ENCODE data around the gene DOP1B.

Gene DOP1B

DNA sequence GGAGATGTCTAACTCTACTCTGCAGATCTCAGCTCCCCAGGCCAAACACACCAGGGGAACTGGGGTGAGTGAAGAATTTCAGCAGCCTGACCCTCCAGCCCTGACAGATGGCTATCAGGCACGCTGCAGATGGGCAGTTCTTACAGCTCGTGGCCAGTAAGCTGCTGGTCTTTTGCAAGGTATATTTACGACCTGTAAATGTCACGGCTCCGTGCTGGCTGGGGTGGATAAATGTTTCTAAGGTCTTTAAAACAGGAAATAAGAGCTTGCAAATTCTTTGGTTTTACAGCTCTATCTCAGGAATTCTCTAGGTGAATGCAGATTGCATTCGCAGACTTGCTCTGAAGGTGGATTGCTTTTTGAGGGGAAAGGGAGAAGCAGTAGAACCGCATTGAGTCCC is 10.1 kb downstream of the DOP1B start:
- in situ Hi-C loops (cut with MboI; ENCODE audit: low pct_unique_long_range_greater_than_20kb, low sequenced_read_pairs), result no loop called here
- DNase-seq, result no peak

DNA sequence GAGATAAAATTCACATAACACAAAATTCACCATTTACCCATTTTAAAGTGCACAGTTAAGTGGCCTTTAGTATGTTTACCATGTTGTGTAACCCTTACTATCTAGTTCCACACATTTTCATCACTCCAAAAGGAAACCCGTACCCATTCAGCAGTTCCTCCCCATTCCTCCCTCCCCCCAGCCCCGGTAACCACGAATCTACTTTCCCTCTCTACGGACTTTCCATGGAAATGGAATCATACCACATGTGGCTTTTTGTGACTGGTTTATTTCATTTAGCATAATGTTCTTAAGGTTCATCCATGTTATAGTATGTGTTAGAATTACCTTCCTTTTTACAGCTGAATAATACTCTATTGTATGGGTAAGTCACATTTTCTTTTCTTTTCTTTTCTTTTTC is 10.9 kb downstream of the DOP1B start:
- in situ Hi-C loops (cut with MboI; ENCODE audit: low pct_unique_long_range_greater_than_20kb, low sequenced_read_pairs), result no loop called here
- no peak for DNase-seq

DNA sequence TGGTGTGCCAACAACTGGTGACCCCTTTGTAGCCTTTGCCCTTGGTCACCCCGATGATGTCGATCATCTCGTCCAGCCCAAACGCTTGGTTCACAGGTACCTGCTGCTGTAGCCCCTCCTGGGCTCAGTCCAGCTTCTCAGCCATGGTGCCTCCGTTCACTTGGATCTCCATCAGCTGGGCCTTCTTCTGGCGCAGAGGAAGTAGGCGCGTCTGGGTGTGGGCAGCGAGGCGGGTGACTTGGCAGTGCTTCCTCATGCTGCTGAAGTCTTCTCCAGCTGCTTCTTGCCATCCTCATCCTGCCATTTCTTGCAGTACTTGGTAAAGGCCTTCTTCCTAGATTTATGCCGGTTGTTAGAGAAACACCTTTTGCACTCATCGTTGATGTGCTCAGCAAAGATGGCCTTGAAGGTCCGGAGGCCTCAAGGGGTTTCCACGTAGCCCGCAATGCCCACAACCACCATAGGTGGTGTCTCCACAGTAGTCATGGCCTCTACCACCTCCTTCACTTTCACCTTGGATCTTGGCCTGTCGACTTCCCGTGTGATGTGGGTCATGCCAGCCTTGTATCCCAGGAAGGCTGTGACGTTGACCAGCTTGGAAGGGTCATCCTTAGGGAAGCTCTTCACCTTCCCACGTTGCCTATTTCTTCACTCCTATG is 13.0 kb downstream of the DOP1B start:
- in situ Hi-C loops (cut with MboI; ENCODE audit: low pct_unique_long_range_greater_than_20kb, low sequenced_read_pairs), result no loop called here
- DNase-seq, result no peak

DNA sequence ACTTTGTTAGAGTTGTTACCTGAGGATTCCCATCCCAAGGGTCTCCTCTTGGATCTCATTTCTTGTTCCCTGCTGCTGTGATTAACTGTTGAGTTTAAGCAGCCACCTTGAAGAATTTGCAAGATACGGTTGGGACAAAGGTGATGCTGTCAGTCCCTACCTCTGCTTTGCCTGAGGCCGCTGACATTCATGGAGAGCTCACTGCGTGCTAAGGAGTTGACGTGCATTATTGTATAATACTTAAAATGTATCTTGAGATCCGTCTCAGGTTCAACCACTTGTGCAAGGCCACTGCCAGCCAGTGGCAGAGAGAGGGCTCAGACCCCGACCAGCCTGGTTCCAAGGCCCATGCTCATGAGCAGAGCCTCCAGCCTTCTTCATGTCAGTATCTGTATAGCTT is 14.2 kb downstream of the DOP1B start:
- no peak for DNase-seq
- in situ Hi-C loops (cut with MboI; ENCODE audit: low pct_unique_long_range_greater_than_20kb, low sequenced_read_pairs), result no loop called here

GRCh38 chr21:36171336-36171735 is 14.7 kb downstream of the DOP1B start:
- in situ Hi-C loops (cut with MboI; ENCODE audit: low pct_unique_long_range_greater_than_20kb, low sequenced_read_pairs), result no loop called here
- DNase-seq, result no peak

- in situ Hi-C loops (cut with MboI; ENCODE audit: low pct_unique_long_range_greater_than_20kb, low sequenced_read_pairs), result no loop called here
- DNase-seq, result no peak
These were observed 15.2 kb downstream of the DOP1B start for GRCh38 chr21:36171741-36172331.

DNA sequence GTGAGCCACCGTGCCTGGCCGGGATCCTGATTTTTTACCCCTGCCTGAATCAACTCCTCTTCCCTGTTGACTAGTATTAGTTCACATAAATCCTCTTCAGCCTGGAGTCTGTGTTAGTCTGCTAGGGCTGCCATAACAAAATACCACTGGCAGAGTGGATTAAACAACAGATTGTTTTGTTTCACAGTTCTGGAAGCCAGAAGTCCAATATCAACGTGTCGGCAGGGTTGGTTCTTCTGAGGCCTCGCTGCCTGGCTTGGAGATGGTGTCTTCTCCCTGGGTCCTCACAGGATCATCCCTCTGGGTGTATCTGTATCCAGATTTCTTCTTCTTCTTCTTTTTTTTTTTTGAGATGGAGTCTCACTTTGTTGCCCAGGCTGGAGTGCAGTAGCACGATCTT is 18.2 kb downstream of the DOP1B start:
- no peak for DNase-seq
- in situ Hi-C loops (cut with MboI; ENCODE audit: low pct_unique_long_range_greater_than_20kb, low sequenced_read_pairs), result no loop called here

GRCh38 chr21:36175771-36176565 is 19.3 kb downstream of the DOP1B start:
- DNase-seq, result no peak
- in situ Hi-C loops (cut with MboI; ENCODE audit: low pct_unique_long_range_greater_than_20kb, low sequenced_read_pairs), result no loop called here

GRCh38 chr21:36178349-36178748 is 21.7 kb downstream of the DOP1B start:
- in situ Hi-C loops (cut with MboI; ENCODE audit: low pct_unique_long_range_greater_than_20kb, low sequenced_read_pairs), result no loop called here
- no peak for DNase-seq

DNA sequence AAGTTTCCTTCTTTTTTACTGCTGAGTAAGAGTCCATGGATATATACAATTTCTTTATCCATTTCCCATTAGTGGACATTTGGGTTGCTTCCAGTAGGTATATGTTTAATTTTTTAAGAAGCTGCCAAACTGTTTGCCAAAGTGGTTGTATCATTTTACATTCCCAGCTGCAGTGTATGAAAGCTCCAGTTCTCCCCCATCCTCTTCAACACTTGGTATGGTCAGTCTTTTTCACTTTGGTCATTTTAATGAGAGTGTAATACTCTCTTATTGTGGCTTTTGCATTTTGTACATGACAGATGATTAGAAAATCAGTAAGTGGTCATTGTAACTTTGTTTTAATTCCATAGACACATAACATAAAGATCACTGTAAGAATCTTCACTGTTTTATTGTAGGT is 22.5 kb downstream of the DOP1B start:
- in situ Hi-C loops (cut with MboI; ENCODE audit: low pct_unique_long_range_greater_than_20kb, low sequenced_read_pairs), result no loop called here
- no peak for DNase-seq

GRCh38 chr21:36180963-36181362 is 24.3 kb downstream of the DOP1B start:
- in situ Hi-C loops (cut with MboI; ENCODE audit: low pct_unique_long_range_greater_than_20kb, low sequenced_read_pairs), result no loop called here
- no peak for DNase-seq

- in situ Hi-C loops (cut with MboI; ENCODE audit: low pct_unique_long_range_greater_than_20kb, low sequenced_read_pairs), result no loop called here
- no peak for DNase-seq
These were observed 26.6 kb downstream of the DOP1B start for GRCh38 chr21:36183144-36183795.

DNA sequence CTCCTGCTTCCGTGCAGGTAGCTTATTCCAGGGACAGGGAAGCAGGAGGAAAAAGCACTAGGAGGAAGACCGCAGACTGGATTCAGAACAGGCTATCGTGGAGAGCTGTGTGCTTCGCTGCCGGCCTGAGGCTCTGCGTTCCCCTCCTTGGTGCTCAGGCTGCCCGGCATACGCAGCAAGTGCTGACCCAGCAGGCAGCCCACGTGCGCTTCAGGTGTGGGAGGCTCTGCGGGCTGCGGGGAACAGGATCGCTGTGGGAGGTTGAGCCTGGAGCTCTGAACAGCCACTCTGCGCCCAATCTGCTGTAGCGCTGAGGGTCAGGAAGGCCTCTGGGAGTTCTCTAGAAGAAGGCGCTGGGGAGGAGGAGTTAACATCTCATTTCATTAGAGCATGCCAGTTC is 27.9 kb downstream of the DOP1B start:
- no peak for DNase-seq
- in situ Hi-C loops (cut with MboI; ENCODE audit: low pct_unique_long_range_greater_than_20kb, low sequenced_read_pairs), result no loop called here

DNA sequence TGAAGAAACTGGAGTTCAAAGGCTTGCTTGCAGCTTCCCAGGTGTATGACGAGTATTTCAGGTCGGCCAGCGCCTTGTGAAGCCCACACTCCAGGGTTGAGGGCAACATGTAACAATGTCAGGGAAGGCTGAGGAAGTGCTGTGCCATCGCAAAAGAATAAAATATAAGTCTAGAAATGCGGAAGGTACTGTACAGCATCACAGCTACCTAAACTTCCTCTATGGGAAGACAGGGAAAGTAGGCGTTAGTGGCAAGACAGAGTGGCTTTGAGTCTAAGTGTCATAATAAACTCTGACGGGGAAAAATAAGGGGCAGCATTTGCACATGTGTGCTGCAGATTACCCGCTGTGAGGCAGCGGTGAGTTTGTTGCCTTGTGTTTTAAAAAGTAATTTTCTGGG is 28.9 kb downstream of the DOP1B start:
- in situ Hi-C loops (cut with MboI; ENCODE audit: low pct_unique_long_range_greater_than_20kb, low sequenced_read_pairs), result no loop called here
- no peak for DNase-seq

GRCh38 chr21:36186081-36186480 is 29.5 kb downstream of the DOP1B start:
- no peak for DNase-seq
- in situ Hi-C loops (cut with MboI; ENCODE audit: low pct_unique_long_range_greater_than_20kb, low sequenced_read_pairs), result no loop called here

DNA sequence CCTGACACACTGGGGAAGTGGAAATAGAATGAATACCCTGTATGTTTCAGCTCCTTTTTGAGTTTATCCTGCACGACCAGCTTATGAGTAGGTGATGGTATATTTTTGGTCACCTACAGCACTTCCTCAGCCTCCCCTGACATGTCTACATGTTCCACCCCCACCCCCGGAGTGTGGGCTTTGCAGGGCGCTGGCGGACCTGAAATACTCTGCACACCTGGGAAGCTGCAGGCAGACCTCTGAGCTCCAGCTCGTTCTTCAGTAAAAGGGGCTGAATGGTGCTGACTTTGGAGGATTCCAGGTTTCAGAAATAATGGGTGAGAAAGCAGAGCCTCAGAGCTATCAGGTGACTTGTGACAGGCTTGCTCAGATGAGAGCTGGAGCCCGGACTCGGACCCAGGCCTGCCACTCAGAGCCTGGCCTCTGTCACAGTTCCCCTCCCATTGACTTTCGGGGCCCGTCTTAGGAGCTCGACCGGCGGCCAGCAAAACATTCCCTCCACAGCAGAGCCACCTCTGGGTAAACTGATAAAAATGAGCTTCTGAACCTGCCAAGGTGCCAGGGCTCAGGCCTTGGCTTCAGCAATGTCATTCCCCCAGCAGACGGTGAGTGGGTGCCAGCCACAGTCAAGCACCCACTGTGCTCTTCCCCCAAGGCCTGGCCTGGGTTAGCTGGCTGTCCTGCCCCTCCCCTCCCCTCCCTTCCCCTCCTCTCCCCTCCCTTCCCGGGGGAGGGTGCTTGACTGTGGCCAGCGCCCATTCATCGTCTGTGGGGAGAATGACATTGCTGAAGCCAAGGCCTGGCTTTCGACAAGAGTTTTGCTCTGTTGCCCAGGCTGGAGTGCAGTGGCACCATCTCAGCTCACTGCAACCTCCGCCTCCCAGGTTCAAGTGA is 30.1 kb downstream of the DOP1B start:
- in situ Hi-C loops (cut with MboI; ENCODE audit: low pct_unique_long_range_greater_than_20kb, low sequenced_read_pairs), result no loop called here
- no peak for DNase-seq

- in situ Hi-C loops (cut with MboI; ENCODE audit: low pct_unique_long_range_greater_than_20kb, low sequenced_read_pairs), result no loop called here
- no peak for DNase-seq
These were observed 31.6 kb downstream of the DOP1B start for GRCh38 chr21:36188081-36188681.

DNA sequence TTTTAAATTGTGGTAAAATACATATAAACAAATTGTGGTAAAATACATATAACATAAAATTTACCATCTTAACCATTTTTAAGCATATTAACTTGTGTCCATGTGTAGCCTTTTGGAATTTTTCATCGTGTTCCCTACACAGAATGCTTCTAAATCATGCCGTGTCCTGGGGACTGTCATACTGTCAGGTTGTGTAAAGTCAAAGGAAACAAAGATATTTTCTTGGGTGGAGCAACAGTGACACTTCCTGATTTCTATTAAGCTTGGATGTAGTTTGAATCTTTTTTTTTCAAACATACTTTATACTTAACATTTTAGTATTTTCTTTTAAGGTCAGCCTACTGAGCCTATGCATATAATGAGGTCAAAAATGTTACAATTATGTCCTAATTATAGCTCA is 32.3 kb downstream of the DOP1B start:
- DNase-seq, result no peak
- in situ Hi-C loops (cut with MboI; ENCODE audit: low pct_unique_long_range_greater_than_20kb, low sequenced_read_pairs), result no loop called here

DNA sequence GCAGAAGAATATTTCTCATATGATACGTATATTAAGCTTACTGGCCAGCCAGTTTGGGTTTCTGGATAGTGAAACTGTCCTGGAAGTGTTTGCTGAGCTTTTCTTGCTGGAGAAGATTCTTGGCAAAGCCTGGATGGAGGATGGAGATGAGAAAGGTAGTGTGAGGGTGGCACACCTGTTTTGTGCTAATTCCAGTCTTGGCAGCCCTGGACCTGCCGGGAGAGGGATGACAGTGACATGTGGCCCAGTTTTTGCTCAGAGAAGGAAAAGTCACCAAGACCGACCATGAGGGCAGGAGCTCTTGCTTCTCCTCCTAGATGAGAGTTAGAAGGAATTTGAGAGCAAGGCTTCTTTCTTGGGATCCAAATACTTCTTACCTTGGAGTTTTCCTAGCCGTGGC is 34.1 kb downstream of the DOP1B start:
- in situ Hi-C loops (cut with MboI; ENCODE audit: low pct_unique_long_range_greater_than_20kb, low sequenced_read_pairs), result no loop called here
- DNase-seq, result no peak

Measured in KBM-7 (cell line).